A549 (cell line): ENCODE results near the gene MEOX1.

Source experiments
- CEBPB ChIP-seq, 2 experiments: fragments of >200 bp in 1 of 2; sonication (Bioruptor Twin) in 1 of 2; formaldehyde crosslinking in 1 of 2; IDR thresholded peaks; 2 replicates each; pipeline ENCODE4 v1.6.1; 2012 to 2016
- JUNB ChIP-seq: fragments of >200 bp; sonication (Bioruptor Twin); formaldehyde crosslinking; IDR thresholded peaks from 2 replicates; pipeline ENCODE4 v1.6.1; 2016
- MAX ChIP-seq: IDR thresholded peaks from 2 replicates; pipeline ENCODE4 v1.6.1; 2012
- MYC ChIP-seq: IDR thresholded peaks from 2 replicates; pipeline ENCODE4 v1.6.1; 2012; ENCODE audit warnings: mild to moderate bottlenecking, inconsistent platforms, low read length, improper control_type of control experiment, borderline replicate concordance
- POLR2A ChIP-seq: IDR thresholded peaks from 2 replicates; pipeline ENCODE4 v1.6.1; 2012; ENCODE audit warnings: mild to moderate bottlenecking, low read length

GRCh38 chr17:43616421-43616820, 45.3 kb downstream of the MEOX1 start:
- TF ChIP-seq POLR2A (no peak), MAX (no peak), CEBPB (IDR thresholded peaks at IDR 0.05) (no peak), MYC (no peak), JUNB (no peak)
